Endothelial cell of umbilical vein (primary cell): Measurements from ENCODE around the gene TBC1D13. TPM values are rescaled to one million over a fixed set of nuclear protein-coding genes. Genes with fewer than 3 reads are reported as not detected.

Experiments
- BruUV-seq: library from RNA; stranded (reverse); fragments of 400-500 nt; replicated peaks from 2 replicates; lab custom pipeline; 2021; lab: Mats Ljungman, UMichigan
- CTCF ChIA-PET: fragments of 300-600, 350-600 bp; sonication (Branson Sonifier 250); formaldehyde crosslinking; loops from one replicate; lab custom pipeline; 2021; ENCODE audit warnings: antibody characterized with exemption, inconsistent platforms; lab: Charles Lee
- POLR2A ChIA-PET: fragments of 300-600, 350-600 bp; sonication (Branson Sonifier 250); formaldehyde crosslinking; loops from one replicate; lab custom pipeline; 2021; ENCODE audit warnings: antibody characterized with exemption, inconsistent platforms; lab: Charles Lee
- DNase-seq: peaks from one replicate; pipeline ENCODE4 v3.0.0-alpha.2; 2011; ENCODE audit warnings: low read depth, low spot score
- FAIRE-seq: peaks from 2 replicates; lab custom pipeline; 2011; peaks lifted over from hg19 to GRCh38; lab: Jason Lieb, UNC
- H2AFZ ChIP-seq: 2 replicates; pipeline ENCODE4 v1.6.0; 2012; ENCODE audit warnings: low read depth, low read length, control low read depth, inconsistent platforms
- H3K27ac ChIP-seq: 2 replicates; pipeline ENCODE4 v1.5.1; 2011; ENCODE audit warnings: low read depth, mild to moderate bottlenecking, control low read depth, low read length, moderate library complexity; ENCODE audit not compliant: insufficient read depth
- H3K27me3 ChIP-seq, 2 experiments: 2 replicates each; pipeline versions ENCODE4 v1.6.0 to v1.6.1; 2011; ENCODE audit warnings: low read length in 2 of 2, mixed read lengths in 1 of 2; ENCODE audit not compliant: control insufficient read depth in 2 of 2, insufficient read depth in 2 of 2
- H3K36me3 ChIP-seq, 2 experiments: 2 replicates in 1 of 2; 3 replicates in 1 of 2; pipeline ENCODE4 v1.5.1; 2011; ENCODE audit warnings: low read length in 2 of 2, mild to moderate bottlenecking in 1 of 2, moderate library complexity in 1 of 2; ENCODE audit not compliant: control insufficient read depth in 2 of 2, insufficient read depth in 2 of 2; ENCODE audit errors: extremely low read depth in 1 of 2
- H3K4me1 ChIP-seq: 3 replicates; pipeline ENCODE4 v1.5.1; 2011; ENCODE audit warnings: mild to moderate bottlenecking, low read length; ENCODE audit not compliant: control insufficient read depth, insufficient read depth; ENCODE audit errors: extremely low read depth
- H3K4me2 ChIP-seq: 2 replicates; pipeline ENCODE4 v1.6.1; 2011; ENCODE audit warnings: low read length, control low read depth, mixed read lengths; ENCODE audit not compliant: insufficient read depth
- H3K4me3 ChIP-seq, 3 experiments: fragments of 200-600 bp in 1 of 3; sonication (generic), shearing (Covaris generic) in 1 of 3; replicated peaks in 1 of 3; 2 replicates each; pipeline ENCODE4 v1.5.1; 2011 to 2016; ENCODE audit warnings: control low read depth in 3 of 3, low read length in 3 of 3, mild to moderate bottlenecking in 2 of 3, inconsistent platforms in 1 of 3, low read depth in 1 of 3, moderate library complexity in 1 of 3; ENCODE audit not compliant: insufficient read depth in 1 of 3
- H3K79me2 ChIP-seq: 2 replicates; pipeline ENCODE4 v1.6.0; 2012; ENCODE audit warnings: low read length, inconsistent platforms; ENCODE audit not compliant: control insufficient read depth, insufficient read depth
- H3K9ac ChIP-seq: replicated peaks from 2 replicates; pipeline ENCODE3; 2011; ENCODE audit warnings: low read length, control low read depth; ENCODE audit not compliant: insufficient read depth; ENCODE audit errors: extremely low read depth
- H3K9me1 ChIP-seq: replicated peaks from 3 replicates; pipeline ENCODE4 v1.6.0; 2011; ENCODE audit warnings: mild to moderate bottlenecking, low read length; ENCODE audit not compliant: control insufficient read depth, insufficient read depth; ENCODE audit errors: extremely low read depth
- H3K9me3 ChIP-seq: replicated peaks from 2 replicates; pipeline ENCODE4 v1.5.1; 2012; ENCODE audit warnings: low read length, inconsistent platforms; ENCODE audit not compliant: control insufficient read depth, insufficient read depth
- H4K20me1 ChIP-seq: replicated peaks from 2 replicates; pipeline ENCODE3; 2011; ENCODE audit warnings: mild to moderate bottlenecking, low read length; ENCODE audit not compliant: control insufficient read depth, insufficient read depth; ENCODE audit errors: extremely low read depth
- EZH2 ChIP-seq: IDR thresholded peaks from 2 replicates; pipeline ENCODE4 v1.6.1; 2012; ENCODE audit warnings: borderline replicate concordance, low read depth, mild to moderate bottlenecking, moderate library complexity, low read length, inconsistent platforms; ENCODE audit not compliant: severe bottlenecking
- FOS ChIP-seq: IDR thresholded peaks from 2 replicates; pipeline ENCODE4 v1.6.1; 2011; ENCODE audit warnings: mild to moderate bottlenecking, low read length, moderate library complexity, borderline replicate concordance; ENCODE audit not compliant: insufficient read depth
- GATA2 ChIP-seq: IDR thresholded peaks from 2 replicates; pipeline ENCODE4 v1.7.0; 2011; ENCODE audit warnings: low read depth, mild to moderate bottlenecking, moderate library complexity, mixed read lengths, low read length; ENCODE audit not compliant: insufficient read length, insufficient read depth
- JUN ChIP-seq: IDR thresholded peaks from 2 replicates; pipeline ENCODE4 v1.6.1; 2011; ENCODE audit warnings: borderline replicate concordance, low read depth; ENCODE audit not compliant: insufficient read length, insufficient read depth
- MYC ChIP-seq: IDR thresholded peaks from one replicate; pipeline ENCODE4 v1.6.1; 2011; ENCODE audit warnings: mild to moderate bottlenecking, low read depth, low read length
- POLR2A ChIP-seq: IDR thresholded peaks from 2 replicates; pipeline ENCODE4 v1.6.1; 2012; ENCODE audit warnings: low read depth, mild to moderate bottlenecking, control low read depth, low read length
- POLR2AphosphoS5 ChIP-seq: IDR thresholded peaks from 2 replicates; pipeline ENCODE4 v1.6.1; 2012; ENCODE audit warnings: low read depth, mild to moderate bottlenecking, control low read depth, low read length, moderate library complexity; ENCODE audit not compliant: insufficient read depth
- dilution Hi-C: fragments of 300-500 bp; cut with MboI; formaldehyde crosslinking; loops from one replicate; pipeline ENCODE4 v1.15.0; 2019; ENCODE audit warnings: low sequenced_read_pairs; ENCODE audit not compliant: extremely low pct_ligation_motif_present
- intact Hi-C: fragments of 100-400 bp; cut with micrococcal nuclease; formaldehyde crosslinking; loops from one replicate; pipeline ENCODE4 v1.10.0; 2022
- polyA plus RNA-seq, 4 experiments: library from polyadenylated mRNA; depleted of rRNA in 3 of 4; stranded (reverse) in 3 of 4; unstranded in 1 of 4; fragments of >200 nt; gene quantifications; 2 replicates each; pipeline versions ENCODE4 v1.2.1 to v1.2.3, GENCODE V29; 2011 to 2012; ENCODE audit warnings: missing spikeins in 1 of 4
- total RNA-seq: library from RNA; stranded (reverse); gene quantifications from 2 replicates; pipeline ENCODE4 v1.2.3, GENCODE V29; 2021
- TF ChIP-seq, protein P1 (sequence below), 2 donors: IDR thresholded peaks; 1 replicate in 1 of 2; 2 replicates in 1 of 2; pipeline ENCODE4 v1.5.1; 2011; ENCODE audit warnings: low read length in 2 of 2, mild to moderate bottlenecking in 2 of 2, moderate library complexity in 2 of 2, control low read depth in 1 of 2, inconsistent platforms in 1 of 2, low read depth in 1 of 2; ENCODE audit not compliant: insufficient read depth in 1 of 2; ENCODE audit errors: extremely low read depth in 1 of 2
- TF ChIP-seq, protein P2 (sequence below): IDR thresholded peaks from 2 replicates; pipeline ENCODE4 v1.6.1; 2011; ENCODE audit not compliant: insufficient read depth, insufficient read length

The TBC1D13 gene
- total and polyA plus RNA-seq, 2 donors (not counting 3 experiments of a cell fraction or from before 2014, with no cell fraction given), result 35.1 to 41.9 TPM

- Histone ChIP-seq H3K4me2 (no peak overlapping the region), H3K9me1 (no peaks in the 10 kb centered on the region), H3K27me3 (no peaks in the 10 kb centered on the region), H3K4me1 (no peaks in the 10 kb centered on the region), H2AFZ (no peak overlapping the region), H3K4me3 (no peak overlapping the region), H3K27ac (no peak overlapping the region), H3K9ac (no peak overlapping the region), H3K36me3 (peaks cover 0 to 5% of the 10 kb centered on the region in 2 experiments), H3K9me3 (no peaks in the 10 kb centered on the region), H3K79me2 (no peaks in the 10 kb centered on the region), H4K20me1 (no peaks in the 10 kb centered on the region)
- TF ChIP-seq FOS (no peak), POLR2A (no peak), EZH2 (no peak), POLR2AphosphoS5 (no peak), JUN (no peak), MYC (no peak), GATA2 (no peak)
- TF ChIP-seq, protein P1, sequence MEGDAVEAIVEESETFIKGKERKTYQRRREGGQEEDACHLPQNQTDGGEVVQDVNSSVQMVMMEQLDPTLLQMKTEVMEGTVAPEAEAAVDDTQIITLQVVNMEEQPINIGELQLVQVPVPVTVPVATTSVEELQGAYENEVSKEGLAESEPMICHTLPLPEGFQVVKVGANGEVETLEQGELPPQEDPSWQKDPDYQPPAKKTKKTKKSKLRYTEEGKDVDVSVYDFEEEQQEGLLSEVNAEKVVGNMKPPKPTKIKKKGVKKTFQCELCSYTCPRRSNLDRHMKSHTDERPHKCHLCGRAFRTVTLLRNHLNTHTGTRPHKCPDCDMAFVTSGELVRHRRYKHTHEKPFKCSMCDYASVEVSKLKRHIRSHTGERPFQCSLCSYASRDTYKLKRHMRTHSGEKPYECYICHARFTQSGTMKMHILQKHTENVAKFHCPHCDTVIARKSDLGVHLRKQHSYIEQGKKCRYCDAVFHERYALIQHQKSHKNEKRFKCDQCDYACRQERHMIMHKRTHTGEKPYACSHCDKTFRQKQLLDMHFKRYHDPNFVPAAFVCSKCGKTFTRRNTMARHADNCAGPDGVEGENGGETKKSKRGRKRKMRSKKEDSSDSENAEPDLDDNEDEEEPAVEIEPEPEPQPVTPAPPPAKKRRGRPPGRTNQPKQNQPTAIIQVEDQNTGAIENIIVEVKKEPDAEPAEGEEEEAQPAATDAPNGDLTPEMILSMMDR (IDR thresholded peaks at IDR 0.05; ENCODE audit: extremely low read depth in 1 of 2, insufficient read depth in 1 of 2, low read depth in 1 of 2, low read length in 2 of 2), result no peak
- TF ChIP-seq, protein P2, sequence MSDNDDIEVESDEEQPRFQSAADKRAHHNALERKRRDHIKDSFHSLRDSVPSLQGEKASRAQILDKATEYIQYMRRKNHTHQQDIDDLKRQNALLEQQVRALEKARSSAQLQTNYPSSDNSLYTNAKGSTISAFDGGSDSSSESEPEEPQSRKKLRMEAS, result no peak
- FAIRE-seq, result no peak
- dilution Hi-C loops (no loop called here), intact Hi-C loops (no loop called here)
- DNase-seq, result no peak
- BruUV-seq, result no TSS peak
- POLR2A ChIA-PET, result no interaction called here
- CTCF ChIA-PET, result no interaction called here
These were observed 39.8 kb upstream of the TBC1D13 start for GRCh38 chr9:128747241-128747640.
